H9 (cell line): ENCODE measurements around the gene IMMP2L. TPM values are rescaled to one million over a fixed set of nuclear protein-coding genes. Genes with fewer than 3 reads are reported as not detected.

ENCODE experiments used
- DNase-seq: peaks from one replicate; pipeline ENCODE4 v3.0.0-alpha.2; 2017
- H2AFZ ChIP-seq: one replicate; pipeline ENCODE4 v1.6.1; 2013; ENCODE audit warnings: mild to moderate bottlenecking, low read length, control low read depth, moderate library complexity
- H2AK5ac ChIP-seq: 2 replicates; pipeline ENCODE4 v1.6.1; 2013; ENCODE audit warnings: low read length, control low read depth, mixed read lengths; ENCODE audit not compliant: insufficient read length
- H2BK120ac ChIP-seq: one replicate; pipeline ENCODE4 v1.6.1; 2013; ENCODE audit warnings: low read depth, mild to moderate bottlenecking, low read length, control low read depth, inconsistent platforms; ENCODE audit not compliant: poor library complexity, severe bottlenecking
- H2BK12ac ChIP-seq: 2 replicates; pipeline ENCODE4 v1.6.1; 2013; ENCODE audit warnings: low read length, control low read depth, mixed read lengths, low read depth; ENCODE audit not compliant: insufficient read length
- H2BK15ac ChIP-seq: 2 replicates; pipeline ENCODE4 v1.6.1; 2013; ENCODE audit warnings: low read depth, low read length, control low read depth
- H2BK20ac ChIP-seq: one replicate; pipeline ENCODE4 v1.6.1; 2013; ENCODE audit warnings: low read depth, mild to moderate bottlenecking, low read length, control low read depth, inconsistent platforms; ENCODE audit not compliant: poor library complexity, severe bottlenecking
- H2BK5ac ChIP-seq: 2 replicates; pipeline ENCODE4 v1.6.1; 2013; ENCODE audit warnings: low read length, control low read depth, mixed read lengths; ENCODE audit not compliant: insufficient read length
- H3K14ac ChIP-seq: 2 replicates; pipeline ENCODE4 v1.6.1; 2013; ENCODE audit warnings: low read length, control low read depth; ENCODE audit not compliant: insufficient read depth
- H3K18ac ChIP-seq: 2 replicates; pipeline ENCODE4 v1.6.1; 2013; ENCODE audit warnings: low read depth, mild to moderate bottlenecking, mixed read lengths, low read length, control low read depth; ENCODE audit not compliant: insufficient read length
- H3K23ac ChIP-seq: 2 replicates; pipeline ENCODE4 v1.6.1; 2013; ENCODE audit warnings: low read length, control low read depth, mixed read lengths, low read depth; ENCODE audit not compliant: insufficient read length
- H3K23me2 ChIP-seq: 2 replicates; pipeline ENCODE4 v1.6.1; 2013; ENCODE audit warnings: low read depth, mild to moderate bottlenecking, mixed read lengths, low read length, control low read depth; ENCODE audit not compliant: insufficient read length, poor library complexity, severe bottlenecking
- H3K27ac ChIP-seq: 2 replicates; pipeline ENCODE4 v1.5.1; 2013; ENCODE audit warnings: low read length, control low read depth, mixed read lengths, low read depth; ENCODE audit not compliant: insufficient read length
- H3K27me3 ChIP-seq: 2 replicates; pipeline ENCODE4 v1.6.1; 2013; ENCODE audit warnings: low read length, control low read depth, inconsistent platforms; ENCODE audit not compliant: insufficient read depth
- H3K4ac ChIP-seq: 2 replicates; pipeline ENCODE4 v1.6.1; 2013; ENCODE audit warnings: low read depth, mild to moderate bottlenecking, control low read depth, inconsistent platforms, low read length, moderate library complexity
- H3K4me1 ChIP-seq: 2 replicates; pipeline ENCODE4 v1.6.1; 2013; ENCODE audit warnings: low read length, control low read depth, inconsistent platforms; ENCODE audit not compliant: insufficient read depth
- H3K4me2 ChIP-seq: 2 replicates; pipeline ENCODE4 v1.6.1; 2013; ENCODE audit warnings: low read length, control low read depth, mixed read lengths; ENCODE audit not compliant: insufficient read length, insufficient read depth
- H3K56ac ChIP-seq: 2 replicates; pipeline ENCODE4 v1.6.1; 2013; ENCODE audit warnings: low read depth, mild to moderate bottlenecking, mixed read lengths, low read length, control low read depth; ENCODE audit not compliant: insufficient read length
- H3K79me1 ChIP-seq: 2 replicates; pipeline ENCODE4 v1.6.1; 2013; ENCODE audit warnings: low read depth, mild to moderate bottlenecking, moderate library complexity, low read length, control low read depth, inconsistent platforms; ENCODE audit not compliant: insufficient read depth, poor library complexity, severe bottlenecking
- H3K79me2 ChIP-seq: 2 replicates; pipeline ENCODE4 v1.6.1; 2013; ENCODE audit warnings: low read length, control low read depth, inconsistent platforms; ENCODE audit not compliant: insufficient read depth
- H3K9ac ChIP-seq: 2 replicates; pipeline ENCODE4 v1.6.1; 2013; ENCODE audit warnings: low read length, control low read depth, mixed read lengths; ENCODE audit not compliant: insufficient read length; ENCODE audit errors: extremely low read depth
- H3K9me3 ChIP-seq: one replicate; pipeline ENCODE4 v1.6.1; 2013; ENCODE audit warnings: low read depth, low read length, inconsistent platforms; ENCODE audit not compliant: control insufficient read depth
- H3T11ph ChIP-seq: one replicate; pipeline ENCODE4 v1.6.1; 2013; ENCODE audit warnings: mild to moderate bottlenecking, low read length, control low read depth, inconsistent platforms
- H4K20me1 ChIP-seq: one replicate; pipeline ENCODE4 v1.6.1; 2013; ENCODE audit not compliant: control insufficient read depth, insufficient read length, insufficient read depth
- H4K5ac ChIP-seq: 2 replicates; pipeline ENCODE4 v1.6.1; 2013; ENCODE audit warnings: low read depth, mild to moderate bottlenecking, mixed read lengths, low read length, control low read depth; ENCODE audit not compliant: insufficient read length
- H4K8ac ChIP-seq: replicated peaks from 2 replicates; pipeline ENCODE4 v1.6.1; 2013; ENCODE audit warnings: low read length, control low read depth, mixed read lengths, low read depth; ENCODE audit not compliant: insufficient read length
- H4K91ac ChIP-seq: 2 replicates; pipeline ENCODE4 v1.6.1; 2013; ENCODE audit warnings: low read depth, mild to moderate bottlenecking, moderate library complexity, mixed read lengths, low read length, control low read depth; ENCODE audit not compliant: insufficient read length
- H3K27ac Mint-ChIP-seq, 3 experiments: 2 replicates in 2 of 3; 3 replicates in 1 of 3; pipeline ENCODE4 v1.8.0; 2020 to 2021; ENCODE audit warnings: mixed read lengths in 3 of 3, mild to moderate bottlenecking in 1 of 3, moderate library complexity in 1 of 3
- H3K27me3 Mint-ChIP-seq: 2 replicates; pipeline ENCODE4 v1.8.0; 2021; ENCODE audit warnings: low read depth, mild to moderate bottlenecking, moderate library complexity, mixed read lengths
- H3K36me3 Mint-ChIP-seq, 3 experiments: 2 replicates in 2 of 3; 3 replicates in 1 of 3; pipeline ENCODE4 v1.8.0; 2020 to 2021; ENCODE audit warnings: low read depth in 3 of 3, mixed read lengths in 3 of 3; ENCODE audit not compliant: insufficient read depth in 1 of 3
- H3K4me1 Mint-ChIP-seq, 2 experiments: 2 replicates each; pipeline ENCODE4 v1.8.0; 2020; ENCODE audit warnings: mixed read lengths in 2 of 2
- H3K4me3 Mint-ChIP-seq, 2 experiments: 2 replicates in 1 of 2; 3 replicates in 1 of 2; pipeline ENCODE4 v1.8.0; 2020 to 2021; ENCODE audit warnings: mild to moderate bottlenecking in 2 of 2, mixed read lengths in 2 of 2, moderate library complexity in 1 of 2
- H3K9me3 Mint-ChIP-seq, 2 experiments: 2 replicates in 1 of 2; 3 replicates in 1 of 2; pipeline ENCODE4 v1.8.0; 2020; ENCODE audit warnings: mild to moderate bottlenecking in 2 of 2, mixed read lengths in 2 of 2, moderate library complexity in 1 of 2
- CTCF ChIP-seq: fragments of 200-600 bp; sonication (generic); conservative IDR thresholded peaks from 3 replicates; pipeline ENCODE4 v1.8.0; 2021; ENCODE audit warnings: antibody characterized with exemption, mild to moderate bottlenecking
- WGBS: extraction: QIAGEN DNeasy Blood & Tissue Kit; methylation state at CpG from one replicate; pipeline ENCODE4 v1.1.7; 2013; ENCODE audit warnings: missing lambda C conversion rate, low lambda C conversion rate, mixed read lengths; ENCODE audit not compliant: insufficient read length; ENCODE audit errors: extremely low coverage; 5-methylcytosine and 5-hydroxymethylcytosine counted together
- total RNA-seq: library from RNA; stranded (reverse); gene quantifications from 2 replicates; pipeline ENCODE4 v1.2.1, GENCODE V29; 2021

The IMMP2L gene
- total RNA-seq, 1 experiment from 2014 or later: 14.7 TPM

GRCh38 chr7:111356941-111357340 lies 205.4 kb downstream of the IMMP2L start:
- H3K79me1 ChIP-seq: no peaks in the 10 kb centered on the region
- H3K27me3 ChIP-seq: no peaks in the 10 kb centered on the region
- H3K9ac ChIP-seq: no peak overlapping the region
- H3K23me2 ChIP-seq: no peaks in the 10 kb centered on the region
- H2BK12ac ChIP-seq: no peak overlapping the region
- H3K9me3 Mint-ChIP-seq: no peaks in the 10 kb centered on the region
- no peaks in the 10 kb centered on the region for H3K36me3 Mint-ChIP-seq
- no peak overlapping the region for H3K18ac ChIP-seq
- no peak overlapping the region for H3K23ac ChIP-seq
- H3K27ac ChIP-seq: no peak overlapping the region
- H3K56ac ChIP-seq: no peak overlapping the region
- no peak overlapping the region for H2BK5ac ChIP-seq
- H2BK15ac ChIP-seq: no peak overlapping the region
- no peak overlapping the region for H3K14ac ChIP-seq
- H4K5ac ChIP-seq: no peak overlapping the region
- no peak overlapping the region for H2AFZ ChIP-seq
- H2AK5ac ChIP-seq: no peak overlapping the region
- no peaks in the 10 kb centered on the region for H4K20me1 ChIP-seq
- no peak overlapping the region for H4K8ac ChIP-seq
- no peak overlapping the region for H2BK20ac ChIP-seq
- no peak overlapping the region for H3K4me3 Mint-ChIP-seq
- no peaks in the 10 kb centered on the region for H3K9me3 ChIP-seq
- no peak for DNase-seq
- no peaks in the 10 kb centered on the region for H3K79me2 ChIP-seq
- no peaks in the 10 kb centered on the region for H3K4me1 ChIP-seq
- H4K91ac ChIP-seq: no peak overlapping the region
- WGBS: no CpG with 5 or more reads among the region's 3 CpGs
- H3T11ph ChIP-seq: no peak overlapping the region
- H3K27ac Mint-ChIP-seq: no peak overlapping the region
- no peaks in the 10 kb centered on the region for H3K27me3 Mint-ChIP-seq
- H3K4ac ChIP-seq: no peak overlapping the region
- H2BK120ac ChIP-seq: no peak overlapping the region
- TF ChIP-seq CTCF: no peak
- H3K4me2 ChIP-seq: no peak overlapping the region
- H3K4me1 Mint-ChIP-seq: no peaks in the 10 kb centered on the region
